Psoas muscle (tissue), 8 donors: ENCODE measurements around the gene C11orf21. TPM values are rescaled to one million over a fixed set of nuclear protein-coding genes. Genes with fewer than 3 reads are reported as not detected.
A peak's percentile ranks its signal among the peaks of the same experiment; 100 is the strongest.

Experiments
- ATAC-seq, 4 donors: fragments of 200-7000 bp; cut with Tn5 transposase; one replicate each; pipeline ENCODE4 v1.9.1; 2020; ENCODE audit warnings: moderate library complexity in 3 of 4, mild to moderate bottlenecking in 2 of 4
- DNase-seq, 2 donors: peaks; one replicate each; pipeline ENCODE4 v3.0.0-alpha.2; 2020
- H3K27ac ChIP-seq: fragments of 200-600 bp; one replicate; pipeline ENCODE4 v1.8.0; 2022
- H3K27me3 ChIP-seq, 3 donors: fragments of 200-600 bp in 1 of 3; one replicate each; pipeline versions ENCODE4 v1.6.1 to v1.8.0; 2013 to 2022; ENCODE audit warnings: low read length in 2 of 3, mild to moderate bottlenecking in 2 of 3, moderate library complexity in 1 of 3; ENCODE audit not compliant: insufficient read depth in 3 of 3
- H3K36me3 ChIP-seq, 2 donors: fragments of 200-600 bp in 1 of 2; one replicate each; pipeline versions ENCODE4 v1.6.1 to v1.8.0; 2013 to 2022; ENCODE audit warnings: low read depth in 1 of 2, mild to moderate bottlenecking in 1 of 2, moderate library complexity in 1 of 2; ENCODE audit not compliant: insufficient read depth in 1 of 2
- H3K4me1 ChIP-seq: fragments of 200-600 bp; one replicate; pipeline ENCODE4 v1.8.0; 2022
- H3K4me3 ChIP-seq: fragments of 200-600 bp; one replicate; pipeline ENCODE4 v1.8.0; 2022; ENCODE audit warnings: mild to moderate bottlenecking
- H3K9me3 ChIP-seq: fragments of 200-600 bp; one replicate; pipeline ENCODE4 v1.8.0; 2022
- CTCF ChIP-seq: fragments of 200-600 bp; IDR thresholded peaks from one replicate; pipeline ENCODE4 v1.8.0; 2022; ENCODE audit warnings: antibody characterized with exemption
- WGBS, 3 donors: extraction: QIAGEN DNeasy Blood & Tissue Kit; methylation state at CpG; one replicate each; pipeline versions ENCODE4 v1.1.6 to v1.1.7; 2013; 5-methylcytosine and 5-hydroxymethylcytosine counted together
- intact Hi-C, 2 donors: fragments of 100-400 bp; cut with DNase I; formaldehyde crosslinking; loops; one replicate each; pipeline versions ENCODE4 v1.11.0 to v1.14.2; 2022
- polyA plus RNA-seq, 3 donors: library from polyadenylated mRNA; stranded (reverse); fragments of 200-250 nt; gene quantifications; one replicate each; pipeline ENCODE4 v1.2.3, GENCODE V29; 2013
- total RNA-seq, 4 donors: library from RNA; stranded (reverse); fragmentation: NEBNext Ultra II Directional in 2 of 4; extraction: Animal tissue kit (Norgen Biotek cat#: 25700) in 2 of 4; gene quantifications; one replicate each; pipeline versions ENCODE4 v1.2.1 to v1.2.4, GENCODE V29; 2021 to 2023
- donor health status: healthy with polysubstance abuse.
- donor health status: DM: no; HTN: no; CAD: no; lungs with moderate emphysema.
- donor health status: Bipolar disorder and iron deficiency.
- donor health status: healthy.
- donor health status: DM: yes; HTN: yes; CAD: no.
- donor health status: DM: no; HTN: no; CAD: no.
- donor health status: DM: no; HTN: no; CAD: no.
- donor health status: DM: yes; HTN: yes; CAD: no.

The C11orf21 gene
- total and polyA plus RNA-seq, 7 donors, result 0.04 to 0.40 (median 0.20) TPM; not detected in 1

- intact Hi-C loops, result no loop called here
- WGBS, 3 donors, result 79 to 83% (median 80%) methylated on average over 17 to 20 of the region's 20 CpGs
- TF ChIP-seq CTCF, result no peak
- Histone ChIP-seq H3K4me1 (no peaks in the 10 kb centered on the region), H3K27me3 (peaks cover 0 to 12% (median under 1%) of the 10 kb centered on the region in 3 donors), H3K4me3 (no peak overlapping the region), H3K9me3 (no peaks in the 10 kb centered on the region), H3K36me3 (no peaks in the 10 kb centered on the region), H3K27ac (no peak overlapping the region)
- no peak for ATAC-seq
- DNase-seq, result peak in 1 of 2 donors; percentile 41
Measured at GRCh38 chr11:2249189-2249916, 52.4 kb downstream of the C11orf21 start.

- H3K27ac ChIP-seq, result no peak overlapping the region
- H3K4me1 ChIP-seq, result no peaks in the 10 kb centered on the region
- WGBS, 3 donors, result 88 to 95% (median 90%) methylated on average over 7 of the region's 7 CpGs
- peak in 1 of 2 donors; percentile 5 for DNase-seq
- intact Hi-C loops, result no loop called here
- no peak for ATAC-seq
- H3K4me3 ChIP-seq, result no peak overlapping the region
- no peaks in the 10 kb centered on the region for H3K36me3 ChIP-seq
- H3K9me3 ChIP-seq, result no peaks in the 10 kb centered on the region
- no peak for TF ChIP-seq CTCF
- H3K27me3 ChIP-seq, result peaks cover 0 to 12% (median 3%) of the 10 kb centered on the region in 3 donors
Measured at GRCh38 chr11:2248762-2249161, 53.0 kb downstream of the C11orf21 start.

- 83 to 87% (median 84%) methylated on average over 11 of the region's 11 CpGs for WGBS, 3 donors
- ATAC-seq (no peak), DNase-seq (peak in 1 of 2 donors; percentile 4)
- Histone ChIP-seq H3K4me3 (no peak overlapping the region), H3K9me3 (no peaks in the 10 kb centered on the region), H3K27me3 (peaks cover 0 to 12% (median 3%) of the 10 kb centered on the region in 3 donors), H3K27ac (no peak overlapping the region), H3K36me3 (no peaks in the 10 kb centered on the region), H3K4me1 (no peaks in the 10 kb centered on the region)
- intact Hi-C loops, result no loop called here
- no peak for TF ChIP-seq CTCF
Measured at GRCh38 chr11:2248242-2248641, 53.5 kb downstream of the C11orf21 start.

GRCh38 chr11:2247496-2247895, 54.2 kb downstream of the C11orf21 start:
- DNase-seq (no peak), ATAC-seq (no peak)
- no peak overlapping the region for H3K4me3 ChIP-seq
- TF ChIP-seq CTCF, result no peak
- no peaks in the 10 kb centered on the region for H3K36me3 ChIP-seq
- 67 to 79% (median 67%) methylated on average over 7 of the region's 7 CpGs for WGBS, 3 donors
- H3K9me3 ChIP-seq, result peaks cover 6% of the 10 kb centered on the region
- H3K27me3 ChIP-seq, result peaks cover 0 to 12% (median 3%) of the 10 kb centered on the region in 3 donors
- no peak overlapping the region for H3K27ac ChIP-seq
- intact Hi-C loops, result no loop called here
- no peaks in the 10 kb centered on the region for H3K4me1 ChIP-seq

Other genes starting within 250 kb of the C11orf21 start
- 100 to 1,000 TPM in 3 of 4 donors, 10 to 100 TPM in 1; 60.2 to 471 (median 119) TPM for gene IGF2, start 162.5 kb downstream of the C11orf21 start, total RNA-seq
- gene IGF2, start 162.5 kb downstream of the C11orf21 start, polyA plus RNA-seq, result 10 to 100 TPM in 2 of 3 donors, 1 to 10 TPM in 1; 5.9 to 38.4 (median 14.6) TPM
- gene INS, start 140.7 kb downstream of the C11orf21 start, total RNA-seq, result not detected
- 1 to 10 TPM in 1 of 3 donors, under 1 TPM in 1, not detected in 1; 0.65 to 2.8 TPM for gene INS, start 140.7 kb downstream of the C11orf21 start, polyA plus RNA-seq
- under 1 TPM in 1 of 4 donors, not detected in 3; 0.34 TPM for gene TH, start 130.1 kb downstream of the C11orf21 start, total RNA-seq
- gene TH, start 130.1 kb downstream of the C11orf21 start, polyA plus RNA-seq, result under 1 TPM in 1 of 3 donors, not detected in 2; 0.16 TPM
- not detected for gene ASCL2, start 31.3 kb downstream of the C11orf21 start, total RNA-seq
- gene ASCL2, start 31.3 kb downstream of the C11orf21 start, polyA plus RNA-seq, result under 1 TPM in 2 of 3 donors, not detected in 1; 0.03 to 0.08 TPM
- under 1 TPM in 3 of 4 donors, not detected in 1; 0.13 to 0.56 (median 0.54) TPM for gene TSPAN32, start 95 bp upstream of the C11orf21 start, total RNA-seq
- under 1 TPM; 0.04 to 0.29 (median 0.04) TPM for gene TSPAN32, start 95 bp upstream of the C11orf21 start, polyA plus RNA-seq
- 100 to 1,000 TPM in 3 of 4 donors, 10 to 100 TPM in 1; 88.7 to 136 (median 117) TPM for gene CD81, start 75.4 kb upstream of the C11orf21 start, total RNA-seq
- gene CD81, start 75.4 kb upstream of the C11orf21 start, polyA plus RNA-seq, result 100 to 1,000 TPM in 1 of 3 donors, 10 to 100 TPM in 2; 75.9 to 155 (median 90.1) TPM
- gene TSSC4, start 98.8 kb upstream of the C11orf21 start, total RNA-seq, result 10 to 100 TPM; 43.4 to 65.5 (median 51.7) TPM
- 100 to 1,000 TPM in 2 of 3 donors, 10 to 100 TPM in 1; 76.6 to 114 (median 107) TPM for gene TSSC4, start 98.8 kb upstream of the C11orf21 start, polyA plus RNA-seq
- not detected for gene TRPM5, start 142.6 kb upstream of the C11orf21 start, total RNA-seq
- not detected for gene TRPM5, start 142.6 kb upstream of the C11orf21 start, polyA plus RNA-seq
- 1 to 10 TPM; 1.1 to 3.1 (median 1.8) TPM for gene KCNQ1, start 143.1 kb upstream of the C11orf21 start, total RNA-seq
- under 1 TPM; 0.48 to 0.98 (median 0.52) TPM for gene KCNQ1, start 143.1 kb upstream of the C11orf21 start, polyA plus RNA-seq